ENCODE results near the gene KRTAP10-6. TPM values are rescaled to one million over a fixed set of nuclear protein-coding genes. Genes with fewer than 3 reads are reported as not detected.

KRTAP10-6 gene
- total RNA-seq, 1 experiment from 2014 or later, result not detected

- POLR2A ChIA-PET (ENCODE audit: unreplicated experiment), result no interaction called here
- H3K4me3 ChIP-seq (ENCODE audit: low read length), result no peak overlapping the region
- no peaks in the 10 kb centered on the region for H4K20me1 ChIP-seq (ENCODE audit: low read length)
- no peak overlapping the region for H3K9ac ChIP-seq (ENCODE audit: low read length)
- H3K9me3 ChIP-seq (ENCODE audit: low read length), result no peaks in the 10 kb centered on the region
- no peaks in the 10 kb centered on the region for H3K27me3 ChIP-seq (ENCODE audit: low read length)
- no peaks in the 10 kb centered on the region for H3K36me3 ChIP-seq (ENCODE audit: low read depth, low read length)
- DNase-seq (no peak), ATAC-seq (no peak)
- TF ChIP-seq CTCF (conservative IDR thresholded peaks at IDR 0.05; ENCODE audit: low read depth, low read length) (no peak), EZH2 (IDR thresholded peaks at IDR 0.05; ENCODE audit: low read length, unreplicated experiment) (no peak), EZH2phosphoT487 (IDR thresholded peaks at IDR 0.05; ENCODE audit: borderline replicate concordance, low read length) (no peak)
- H3K79me2 ChIP-seq (ENCODE audit: low read length), result no peaks in the 10 kb centered on the region
- BruUV-seq (replicated peaks), result no TSS peak
- no peak overlapping the region for H3K27ac ChIP-seq (ENCODE audit: low read length)
- no peak overlapping the region for H3K4me2 ChIP-seq (ENCODE audit: low read length)
- CTCF ChIA-PET, result no interaction called here
- H3K4me1 ChIP-seq (ENCODE audit: insufficient read depth, low read length), result no peaks in the 10 kb centered on the region
- H3F3A ChIP-seq (ENCODE audit: low read length, unreplicated experiment), result no peaks in the 10 kb centered on the region
- intact Hi-C loops (cut with micrococcal nuclease), result no loop called here
- no peaks in the 10 kb centered on the region for H3K9me2 ChIP-seq (replicated peaks; ENCODE audit: low read length)
- H2AFZ ChIP-seq (ENCODE audit: low read length), result no peak overlapping the region
Observed at GRCh38 chr21:44603109-44603875, 11.0 kb upstream of the KRTAP10-6 start.

GRCh38 chr21:44602463-44602850 lies 10.2 kb upstream of the KRTAP10-6 start:
- Histone ChIP-seq H3K4me1 (ENCODE audit: insufficient read depth, low read length) (no peaks in the 10 kb centered on the region), H4K20me1 (ENCODE audit: low read length) (no peaks in the 10 kb centered on the region), H3K27me3 (ENCODE audit: low read length) (no peaks in the 10 kb centered on the region), H3K79me2 (ENCODE audit: low read length) (no peaks in the 10 kb centered on the region), H3K36me3 (ENCODE audit: low read depth, low read length) (no peaks in the 10 kb centered on the region), H3K27ac (ENCODE audit: low read length) (no peak overlapping the region), H3K9ac (ENCODE audit: low read length) (no peak overlapping the region), H3F3A (ENCODE audit: low read length, unreplicated experiment) (no peaks in the 10 kb centered on the region), H3K9me2 (replicated peaks; ENCODE audit: low read length) (no peaks in the 10 kb centered on the region), H2AFZ (ENCODE audit: low read length) (no peak overlapping the region), H3K4me3 (ENCODE audit: low read length) (no peak overlapping the region), H3K9me3 (ENCODE audit: low read length) (no peaks in the 10 kb centered on the region), H3K4me2 (ENCODE audit: low read length) (no peak overlapping the region)
- ChIA-PET POLR2A (ENCODE audit: unreplicated experiment) (no interaction called here), CTCF (no interaction called here)
- intact Hi-C loops (cut with micrococcal nuclease), result no loop called here
- no peak for TF ChIP-seq EZH2 (IDR thresholded peaks at IDR 0.05; ENCODE audit: low read length, unreplicated experiment)
- no peak for TF ChIP-seq EZH2phosphoT487 (IDR thresholded peaks at IDR 0.05; ENCODE audit: borderline replicate concordance, low read length)
- no peak for TF ChIP-seq CTCF (conservative IDR thresholded peaks at IDR 0.05; ENCODE audit: low read depth, low read length)
- DNase-seq, result no peak
- BruUV-seq (replicated peaks), result no TSS peak
- ATAC-seq, result no peak

All from PC-3 (cell line).